Measurements from ENCODE around the gene APBB1.

The APBB1 gene

GRCh38 chr11:6389905-6390717 is 28.8 kb downstream of the APBB1 start, which contains the start of gene SMPD1:
Gene SMPD1, plus strand, starts transcription at chr11:6390474. Its CDS starts 125 bp downstream, at chr11:6390599.
- DNase-seq: peak; percentile 92 to 93

- DNase-seq: no peak
Observed at GRCh38 chr11:6388748-6389147, 30.1 kb downstream of the APBB1 start.

- no peak for DNase-seq
Observed at GRCh38 chr11:6387811-6388599, 30.9 kb downstream of the APBB1 start.

- DNase-seq: no peak
Observed at GRCh38 chr11:6385046-6385777, 33.7 kb downstream of the APBB1 start.

- DNase-seq: no peak
Observed at GRCh38 chr11:6378640-6378989, 40.3 kb downstream of the APBB1 start.

DNA sequence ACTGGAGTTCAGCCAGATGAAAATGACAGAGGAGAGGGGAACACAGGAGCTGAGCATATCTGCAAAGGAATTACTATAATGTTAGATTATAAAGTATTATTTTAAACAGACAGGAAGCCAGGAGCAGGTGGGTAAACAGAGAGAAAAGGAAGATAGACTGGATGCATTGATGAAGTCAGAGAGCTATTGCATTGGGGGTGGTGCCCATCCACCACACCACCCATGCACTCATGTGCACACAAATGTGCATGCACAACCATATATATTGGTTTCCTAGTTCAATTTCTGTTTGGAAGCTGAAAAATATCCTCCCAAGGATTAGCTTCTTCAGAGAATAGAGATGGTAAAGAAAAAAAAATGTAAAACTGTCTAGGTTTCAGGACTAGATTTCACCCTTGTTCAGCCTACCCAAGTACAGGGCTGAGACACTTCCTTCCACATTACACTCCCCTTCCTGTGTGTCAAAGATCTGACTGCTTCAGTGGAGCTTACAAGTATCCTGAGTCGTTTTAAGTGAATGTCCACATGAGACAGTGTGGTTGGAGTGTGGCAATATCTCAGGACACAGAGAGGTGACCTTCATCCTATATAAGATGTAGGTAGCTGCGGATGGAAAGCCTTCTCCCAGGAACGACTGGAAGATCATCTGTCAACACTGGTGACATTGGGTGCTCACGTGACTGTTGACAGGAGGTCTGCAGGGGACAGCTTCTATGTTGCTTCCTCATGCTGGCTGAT is 40.8 kb downstream of the APBB1 start:
- DNase-seq: no peak

DNA sequence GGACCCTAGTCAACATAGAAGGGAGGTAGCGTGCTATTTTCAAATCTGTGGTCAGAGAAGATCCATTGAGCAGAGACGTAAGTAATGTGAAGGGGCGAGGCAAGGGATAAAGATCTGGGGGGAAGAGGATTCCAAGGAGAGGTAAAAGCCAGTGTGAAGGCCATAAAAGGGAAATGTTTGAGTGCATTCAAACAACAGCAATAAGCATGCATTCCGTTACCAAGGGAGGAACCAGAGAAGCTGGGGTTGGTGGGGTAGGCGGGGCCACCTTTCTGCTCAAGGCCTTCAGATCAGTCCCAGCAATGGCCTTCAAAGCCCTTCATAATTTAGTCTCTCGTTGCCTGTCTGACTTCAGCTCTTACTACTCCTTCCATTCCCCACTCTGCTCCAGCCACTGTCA is 47.1 kb downstream of the APBB1 start:
- no peak for DNase-seq

DNA sequence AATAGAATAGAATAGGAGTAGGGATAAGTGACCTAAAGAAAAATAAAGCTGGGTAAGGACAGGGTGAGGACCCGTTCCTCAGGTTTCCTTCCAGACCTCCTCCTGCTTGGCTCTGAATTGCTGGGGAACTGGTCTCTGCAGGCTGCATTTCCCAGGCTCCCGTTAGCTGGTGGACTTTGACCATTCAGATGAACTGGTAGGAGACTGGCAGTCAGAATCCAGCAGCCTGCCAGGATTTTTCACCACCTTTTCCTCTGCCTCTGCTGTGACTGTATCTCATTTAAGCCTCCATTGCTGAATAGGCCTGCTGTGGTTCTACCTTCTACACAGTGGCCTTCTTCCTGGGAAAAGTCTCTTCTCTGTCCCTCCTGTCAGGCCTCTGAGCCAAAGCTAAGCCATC is 53.2 kb downstream of the APBB1 start:
- DNase-seq: no peak

GRCh38 chr11:6362873-6363678 is 55.8 kb downstream of the APBB1 start:
- DNase-seq: peak; percentile 45 to 46

DNA sequence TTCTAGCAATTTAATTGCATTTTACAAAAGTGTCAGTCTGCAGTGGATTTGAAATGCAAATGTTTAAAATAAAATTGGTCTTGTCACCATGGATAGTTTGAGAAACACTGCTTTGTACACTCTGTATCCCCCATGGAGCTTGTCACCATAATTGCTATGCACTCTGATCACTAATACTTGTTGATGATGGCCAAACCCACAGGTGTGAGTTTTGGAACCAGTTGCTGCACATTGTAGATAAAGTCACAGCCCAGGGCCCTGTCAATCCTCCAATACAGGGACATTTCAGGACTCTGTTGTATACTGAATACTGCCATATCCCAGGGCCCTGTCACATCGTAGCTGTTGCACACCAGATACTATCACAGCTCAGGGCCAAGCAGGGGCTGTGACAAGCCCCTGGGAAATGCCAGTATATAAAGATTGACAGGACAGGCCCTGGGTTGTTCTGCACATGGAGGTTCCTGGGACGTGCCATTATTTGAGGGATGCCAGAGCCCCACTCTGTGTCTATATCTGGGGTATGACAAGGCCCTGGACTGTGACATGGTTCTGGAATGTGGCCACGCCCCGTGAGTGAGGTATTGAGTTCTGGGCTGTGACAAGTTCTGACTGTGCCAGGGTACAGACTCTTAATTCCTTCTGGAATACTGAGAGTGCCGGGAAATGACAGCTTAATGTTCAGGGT is 56.6 kb downstream of the APBB1 start:
- DNase-seq: no peak

DNA sequence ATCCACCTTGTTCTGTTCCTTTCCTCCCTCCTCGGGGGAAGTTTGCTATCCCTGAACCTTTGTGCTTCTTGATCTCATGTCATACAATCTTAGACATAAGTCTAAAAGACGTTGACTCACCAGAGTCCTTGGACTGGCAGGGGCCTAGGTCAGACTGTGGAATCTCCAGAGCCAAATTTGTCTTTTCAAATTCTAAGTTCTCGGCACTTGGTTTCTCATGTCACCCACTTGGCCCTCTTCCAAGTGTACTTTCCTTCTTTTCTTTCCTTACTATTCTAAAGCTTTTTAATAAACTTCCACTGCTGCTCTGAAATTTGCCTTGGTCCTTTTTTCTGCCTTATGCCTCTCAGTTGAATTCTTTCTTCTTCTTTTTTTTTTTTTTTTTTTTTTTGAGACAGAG is 58.7 kb downstream of the APBB1 start:
- no peak for DNase-seq

- peak in 1 of 2 donors; percentile 51 for DNase-seq
Observed at GRCh38 chr11:6357222-6357621, 61.7 kb downstream of the APBB1 start.

DNA sequence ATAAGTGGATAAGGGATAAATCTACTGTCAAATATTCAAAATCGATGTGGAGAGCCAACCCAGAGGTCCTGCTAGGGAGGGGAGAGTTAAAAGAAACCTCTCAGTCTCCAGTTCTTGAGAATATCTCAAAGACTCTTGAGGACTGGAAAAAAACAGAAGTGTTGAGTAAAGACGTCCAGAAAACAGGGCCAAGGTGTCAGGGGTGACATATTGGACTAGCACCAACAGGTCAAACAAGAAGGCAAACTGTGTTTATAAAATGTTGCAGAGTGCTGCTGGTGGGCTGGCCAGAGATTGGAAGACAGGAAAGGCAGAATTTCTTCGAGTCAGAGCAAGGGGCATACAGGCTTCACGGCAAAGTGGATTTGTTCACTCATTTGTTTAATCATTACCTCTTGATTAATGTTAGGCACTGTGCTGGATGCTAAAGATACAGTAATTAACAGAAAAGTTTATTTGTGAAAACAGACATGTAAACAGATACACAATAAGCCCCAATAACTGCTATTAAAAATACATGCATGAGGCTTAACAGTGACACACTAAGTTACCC is 62.3 kb downstream of the APBB1 start:
- no peak for DNase-seq

- DNase-seq: no peak
Observed at GRCh38 chr11:6354651-6355485, 64.0 kb downstream of the APBB1 start.

- DNase-seq: peak; percentile 0 to 26
Observed at GRCh38 chr11:6353367-6353987, 65.4 kb downstream of the APBB1 start.

- DNase-seq: no peak
Observed at GRCh38 chr11:6351782-6352382, 67.0 kb downstream of the APBB1 start.

DNA sequence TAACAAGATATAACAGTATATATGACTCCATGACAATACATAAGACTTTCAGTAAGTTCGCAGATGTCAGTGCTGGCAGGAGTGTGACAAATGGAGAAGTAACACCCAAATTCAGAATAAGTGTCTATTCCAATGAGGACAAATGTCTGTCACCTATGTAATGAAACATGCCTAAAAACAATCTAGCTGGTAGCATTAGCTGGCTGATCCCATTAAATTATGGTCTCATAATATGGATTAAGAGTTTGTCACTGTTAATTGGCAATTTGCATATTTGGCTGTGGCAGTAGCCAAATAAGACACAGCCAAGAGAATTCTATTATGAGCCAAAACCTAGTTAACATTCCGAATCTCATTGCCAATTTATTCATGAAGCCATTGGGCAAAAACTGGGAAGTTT is 68.4 kb downstream of the APBB1 start:
- DNase-seq: peak in 1 of 2 donors; percentile 9

- no peak for DNase-seq
Observed at GRCh38 chr11:6350043-6350442, 68.9 kb downstream of the APBB1 start.

- DNase-seq: no peak
Observed at GRCh38 chr11:6345366-6345765, 73.5 kb downstream of the APBB1 start.
